WERI-Rb-1 (cell line): ENCODE results near the gene LRBA.

Experiments
- DNase-seq: peaks from one replicate; pipeline ENCODE4 v3.0.0-alpha.2; 2020
- H3K27ac ChIP-seq: fragments of 250-450 bp; sonication (Bioruptor Pico); 2 replicates; pipeline ENCODE4 v1.5.1; 2020; ENCODE audit warnings: mild to moderate bottlenecking, moderate library complexity
- H3K27me3 ChIP-seq: fragments of 250-450 bp; sonication (Bioruptor Pico); 2 replicates; pipeline ENCODE4 v1.5.1; 2021; ENCODE audit warnings: mild to moderate bottlenecking, low read depth, moderate library complexity; ENCODE audit not compliant: insufficient read depth, severe bottlenecking
- H3K36me3 ChIP-seq: fragments of 250-450 bp; sonication (Bioruptor Pico); 2 replicates; pipeline ENCODE4 v1.5.1; 2020; ENCODE audit warnings: mild to moderate bottlenecking, moderate library complexity
- H3K4me3 ChIP-seq: 2 replicates; pipeline ENCODE4 v1.5.1; 2011; ENCODE audit warnings: low read depth, mild to moderate bottlenecking, control low read depth, low read length
- H3K9me3 ChIP-seq: fragments of 250-450 bp; sonication (Bioruptor Pico); 2 replicates; pipeline ENCODE4 v1.5.1; 2021; ENCODE audit warnings: mild to moderate bottlenecking, moderate library complexity; ENCODE audit not compliant: severe bottlenecking
- CTCF ChIP-seq: IDR thresholded peaks from 2 replicates; pipeline ENCODE4 v1.5.1; 2011; ENCODE audit warnings: low read depth, mild to moderate bottlenecking, control low read depth, inconsistent platforms, low read length

The LRBA gene

GRCh38 chr4:150801833-150802232 is 213.3 kb downstream of the LRBA start:
- no peak overlapping the region for H3K4me3 ChIP-seq
- no peaks in the 10 kb centered on the region; the same call in 1 of the 2 replicates for H3K36me3 ChIP-seq
- H3K9me3 ChIP-seq: no peaks in the 10 kb centered on the region
- H3K27ac ChIP-seq: no peak overlapping the region
- TF ChIP-seq CTCF: no peak
- DNase-seq: no peak
- no peaks in the 10 kb centered on the region for H3K27me3 ChIP-seq

GRCh38 chr4:150799207-150799606 is 215.9 kb downstream of the LRBA start:
- Histone ChIP-seq H3K27me3 (no peaks in the 10 kb centered on the region), H3K9me3 (no peaks in the 10 kb centered on the region), H3K27ac (no peak overlapping the region), H3K4me3 (no peak overlapping the region), H3K36me3 (no peaks in the 10 kb centered on the region; the same call in 1 of the 2 replicates)
- TF ChIP-seq CTCF: 0 out of 2 replicates have a peak, but pooled peaks have one; percentile 5
- no peak for DNase-seq

GRCh38 chr4:150794706-150795105 is 220.4 kb downstream of the LRBA start:
- Histone ChIP-seq H3K36me3 (no peaks in the 10 kb centered on the region; the same call in 1 of the 2 replicates), H3K4me3 (no peak overlapping the region), H3K9me3 (no peaks in the 10 kb centered on the region), H3K27me3 (no peaks in the 10 kb centered on the region), H3K27ac (no peak overlapping the region)
- no peak for TF ChIP-seq CTCF
- DNase-seq: no peak

GRCh38 chr4:150789864-150790263 is 225.2 kb downstream of the LRBA start:
- no peak for TF ChIP-seq CTCF
- H3K4me3 ChIP-seq: no peak overlapping the region
- H3K36me3 ChIP-seq: no peaks in the 10 kb centered on the region; the same call in 1 of the 2 replicates
- H3K27me3 ChIP-seq: no peaks in the 10 kb centered on the region
- no peak overlapping the region for H3K27ac ChIP-seq
- H3K9me3 ChIP-seq: no peaks in the 10 kb centered on the region
- DNase-seq: no peak

GRCh38 chr4:150784939-150785338 is 230.1 kb downstream of the LRBA start:
- no peak for TF ChIP-seq CTCF
- Histone ChIP-seq H3K4me3 (no peak overlapping the region), H3K27ac (no peak overlapping the region), H3K9me3 (no peaks in the 10 kb centered on the region), H3K27me3 (no peaks in the 10 kb centered on the region), H3K36me3 (no peaks in the 10 kb centered on the region; the same call in 1 of the 2 replicates)
- no peak for DNase-seq

GRCh38 chr4:150784305-150784704 is 230.8 kb downstream of the LRBA start:
- no peak for TF ChIP-seq CTCF
- Histone ChIP-seq H3K27ac (no peak overlapping the region), H3K9me3 (no peaks in the 10 kb centered on the region), H3K36me3 (no peaks in the 10 kb centered on the region), H3K27me3 (no peaks in the 10 kb centered on the region), H3K4me3 (no peak overlapping the region)
- DNase-seq: no peak
